ENCODE measurements around the gene DUSP22. TPM values are rescaled to one million over a fixed set of nuclear protein-coding genes. Genes with fewer than 3 reads are reported as not detected.

DUSP22 gene
- total RNA-seq, 1 experiment from 2014 or later = 34.8 TPM

DNA sequence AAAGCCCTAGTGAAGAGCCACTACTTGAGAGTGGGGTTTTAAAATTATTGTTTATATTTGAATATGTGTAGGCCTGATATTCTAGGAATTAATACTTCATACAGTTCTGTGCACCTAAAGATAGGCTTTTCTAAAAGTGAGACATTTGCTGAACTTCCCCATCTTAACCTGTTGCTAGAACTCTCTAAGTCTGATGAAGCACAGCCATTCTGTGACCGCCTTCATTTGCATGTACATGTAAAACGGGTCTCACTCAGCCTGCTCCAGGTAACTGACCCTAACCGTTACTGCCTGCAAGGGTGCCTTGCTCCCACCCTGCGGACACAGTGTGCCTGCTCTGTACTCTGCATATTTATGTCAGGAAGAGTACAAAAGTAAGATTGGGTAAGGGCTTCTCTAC lies 54.9 kb downstream of the DUSP22 start:
- DNase-seq (ENCODE audit: low read depth, low spot score) = no peak
- TF ChIP-seq, protein P1, sequence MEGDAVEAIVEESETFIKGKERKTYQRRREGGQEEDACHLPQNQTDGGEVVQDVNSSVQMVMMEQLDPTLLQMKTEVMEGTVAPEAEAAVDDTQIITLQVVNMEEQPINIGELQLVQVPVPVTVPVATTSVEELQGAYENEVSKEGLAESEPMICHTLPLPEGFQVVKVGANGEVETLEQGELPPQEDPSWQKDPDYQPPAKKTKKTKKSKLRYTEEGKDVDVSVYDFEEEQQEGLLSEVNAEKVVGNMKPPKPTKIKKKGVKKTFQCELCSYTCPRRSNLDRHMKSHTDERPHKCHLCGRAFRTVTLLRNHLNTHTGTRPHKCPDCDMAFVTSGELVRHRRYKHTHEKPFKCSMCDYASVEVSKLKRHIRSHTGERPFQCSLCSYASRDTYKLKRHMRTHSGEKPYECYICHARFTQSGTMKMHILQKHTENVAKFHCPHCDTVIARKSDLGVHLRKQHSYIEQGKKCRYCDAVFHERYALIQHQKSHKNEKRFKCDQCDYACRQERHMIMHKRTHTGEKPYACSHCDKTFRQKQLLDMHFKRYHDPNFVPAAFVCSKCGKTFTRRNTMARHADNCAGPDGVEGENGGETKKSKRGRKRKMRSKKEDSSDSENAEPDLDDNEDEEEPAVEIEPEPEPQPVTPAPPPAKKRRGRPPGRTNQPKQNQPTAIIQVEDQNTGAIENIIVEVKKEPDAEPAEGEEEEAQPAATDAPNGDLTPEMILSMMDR (IDR thresholded peaks at IDR 0.05) = no peak
- intact Hi-C loops (cut with micrococcal nuclease; ENCODE audit: unreplicated experiment) = no loop called here
- BruUV-seq (replicated peaks) = no TSS peak
- no peak for ATAC-seq
- Histone ChIP-seq H3K4me1 (ENCODE audit: control insufficient read depth, insufficient read depth, low read length) (no peaks in the 10 kb centered on the region), H3K9me3 (ENCODE audit: control insufficient read depth, insufficient read depth, low read depth, low read length) (no peaks in the 10 kb centered on the region), H3K27me3 (ENCODE audit: control insufficient read depth, insufficient read depth, low read length) (no peaks in the 10 kb centered on the region), H3K27ac (ENCODE audit: low read length) (no peak overlapping the region), H3K4me3 (ENCODE audit: low read depth in 2 of 2, low read length in 2 of 2) (no peak overlapping the region), H3K36me3 (ENCODE audit: control insufficient read depth, insufficient read depth, low read length) (peaks cover 4% of the 10 kb centered on the region; the same call in 1 of the 2 replicates)
- CTCF ChIA-PET = no interaction called here
- in situ Hi-C loops (cut with HindIII; ENCODE audit: low pct_unique_long_range_greater_than_20kb, low sequenced_read_pairs) = no loop called here
- POLR2A ChIA-PET = no interaction called here

DNA sequence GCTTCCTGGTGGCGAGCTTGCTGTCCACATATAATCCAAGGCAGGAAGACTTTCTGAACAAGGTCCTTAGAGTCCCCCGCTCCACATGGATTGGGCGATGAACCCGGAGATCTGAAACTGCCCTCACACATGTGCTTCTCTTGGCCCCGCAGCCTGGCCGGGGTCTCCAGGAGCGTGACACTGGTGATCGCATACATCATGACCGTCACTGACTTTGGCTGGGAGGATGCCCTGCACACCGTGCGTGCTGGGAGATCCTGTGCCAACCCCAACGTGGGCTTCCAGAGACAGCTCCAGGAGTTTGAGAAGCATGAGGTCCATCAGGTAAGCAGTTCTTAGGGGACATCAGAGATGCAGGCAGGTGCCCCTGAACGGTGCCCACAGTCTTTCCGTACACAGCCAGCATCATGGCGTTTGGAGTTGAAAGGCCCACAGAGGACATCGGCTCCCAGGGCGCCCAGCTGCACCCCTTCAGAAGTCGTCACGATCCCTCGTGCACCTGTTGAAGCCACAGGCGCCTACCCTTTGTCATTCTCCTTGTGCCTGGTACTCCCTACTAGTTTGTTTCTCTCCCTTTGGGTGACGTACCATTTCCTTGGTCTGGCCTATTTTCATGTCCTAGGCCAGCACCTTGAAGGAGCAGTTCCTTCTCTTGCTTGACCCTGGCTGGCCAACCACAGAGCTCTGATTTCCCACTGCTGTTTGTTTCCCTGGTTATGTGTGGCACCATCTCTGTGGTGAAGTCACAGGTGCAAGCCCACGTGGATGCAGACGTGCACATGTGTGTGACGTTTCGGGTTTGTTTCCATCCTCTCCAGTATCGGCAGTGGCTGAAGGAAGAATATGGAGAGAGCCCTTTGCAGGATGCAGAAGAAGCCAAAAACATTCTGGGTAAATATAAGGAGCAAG lies 55.9 kb downstream of the DUSP22 start:
- Histone ChIP-seq H3K27me3 (ENCODE audit: control insufficient read depth, insufficient read depth, low read length) (no peaks in the 10 kb centered on the region), H3K27ac (ENCODE audit: low read length) (no peak overlapping the region), H3K36me3 (ENCODE audit: control insufficient read depth, insufficient read depth, low read length) (peaks cover 4% of the 10 kb centered on the region; the same call in 1 of the 2 replicates), H3K9me3 (ENCODE audit: control insufficient read depth, insufficient read depth, low read depth, low read length) (no peaks in the 10 kb centered on the region), H3K4me3 (ENCODE audit: low read depth in 2 of 2, low read length in 2 of 2) (no peak overlapping the region), H3K4me1 (ENCODE audit: control insufficient read depth, insufficient read depth, low read length) (no peaks in the 10 kb centered on the region)
- ChIA-PET CTCF (no interaction called here), POLR2A (no interaction called here)
- TF ChIP-seq TCF7L2 (IDR thresholded peaks at IDR 0.05; ENCODE audit: low read depth, low read length) (no peak), SIN3A (IDR thresholded peaks at IDR 0.05; ENCODE audit: borderline replicate concordance, insufficient read depth, low read depth, low read length) (no peak), POLR2AphosphoS5 (IDR thresholded peaks at IDR 0.05; ENCODE audit: low read depth, low read length) (no peak)
- TF ChIP-seq, protein P1 (IDR thresholded peaks at IDR 0.05) = no peak
- TF ChIP-seq, protein P2, sequence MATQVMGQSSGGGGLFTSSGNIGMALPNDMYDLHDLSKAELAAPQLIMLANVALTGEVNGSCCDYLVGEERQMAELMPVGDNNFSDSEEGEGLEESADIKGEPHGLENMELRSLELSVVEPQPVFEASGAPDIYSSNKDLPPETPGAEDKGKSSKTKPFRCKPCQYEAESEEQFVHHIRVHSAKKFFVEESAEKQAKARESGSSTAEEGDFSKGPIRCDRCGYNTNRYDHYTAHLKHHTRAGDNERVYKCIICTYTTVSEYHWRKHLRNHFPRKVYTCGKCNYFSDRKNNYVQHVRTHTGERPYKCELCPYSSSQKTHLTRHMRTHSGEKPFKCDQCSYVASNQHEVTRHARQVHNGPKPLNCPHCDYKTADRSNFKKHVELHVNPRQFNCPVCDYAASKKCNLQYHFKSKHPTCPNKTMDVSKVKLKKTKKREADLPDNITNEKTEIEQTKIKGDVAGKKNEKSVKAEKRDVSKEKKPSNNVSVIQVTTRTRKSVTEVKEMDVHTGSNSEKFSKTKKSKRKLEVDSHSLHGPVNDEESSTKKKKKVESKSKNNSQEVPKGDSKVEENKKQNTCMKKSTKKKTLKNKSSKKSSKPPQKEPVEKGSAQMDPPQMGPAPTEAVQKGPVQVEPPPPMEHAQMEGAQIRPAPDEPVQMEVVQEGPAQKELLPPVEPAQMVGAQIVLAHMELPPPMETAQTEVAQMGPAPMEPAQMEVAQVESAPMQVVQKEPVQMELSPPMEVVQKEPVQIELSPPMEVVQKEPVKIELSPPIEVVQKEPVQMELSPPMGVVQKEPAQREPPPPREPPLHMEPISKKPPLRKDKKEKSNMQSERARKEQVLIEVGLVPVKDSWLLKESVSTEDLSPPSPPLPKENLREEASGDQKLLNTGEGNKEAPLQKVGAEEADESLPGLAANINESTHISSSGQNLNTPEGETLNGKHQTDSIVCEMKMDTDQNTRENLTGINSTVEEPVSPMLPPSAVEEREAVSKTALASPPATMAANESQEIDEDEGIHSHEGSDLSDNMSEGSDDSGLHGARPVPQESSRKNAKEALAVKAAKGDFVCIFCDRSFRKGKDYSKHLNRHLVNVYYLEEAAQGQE (IDR thresholded peaks at IDR 0.05; ENCODE audit: insufficient read depth in 1 of 2, low read depth in 2 of 2, low read length in 1 of 2) = no peak
- in situ Hi-C loops (cut with HindIII; ENCODE audit: low pct_unique_long_range_greater_than_20kb, low sequenced_read_pairs) (no loop called here), intact Hi-C loops (cut with micrococcal nuclease; ENCODE audit: unreplicated experiment) (no loop called here)
- no peak for ATAC-seq
- BruUV-seq (replicated peaks) = no TSS peak
- DNase-seq (ENCODE audit: low read depth, low spot score) = no peak
